Hematopoietic multipotent progenitor cell (in vitro differentiated cells): ENCODE measurements around the gene PTPRM. TPM values are rescaled to one million over a fixed set of nuclear protein-coding genes. Genes with fewer than 3 reads are reported as not detected.

Source experiments
- DNase-seq, 3 donors: peaks; one replicate each; pipeline ENCODE4 v3.0.0-alpha.2; 2011 to 2015; ENCODE audit warnings: low read depth in 2 of 3, low spot score in 2 of 3
- total RNA-seq: library from RNA; depleted of rRNA; stranded (reverse); fragments of >200 nt; gene quantifications from one replicate; pipeline ENCODE4 v1.2.3, GENCODE V29; 2012

PTPRM gene
- total RNA-seq, 1 donor: 18.0 TPM

DNA sequence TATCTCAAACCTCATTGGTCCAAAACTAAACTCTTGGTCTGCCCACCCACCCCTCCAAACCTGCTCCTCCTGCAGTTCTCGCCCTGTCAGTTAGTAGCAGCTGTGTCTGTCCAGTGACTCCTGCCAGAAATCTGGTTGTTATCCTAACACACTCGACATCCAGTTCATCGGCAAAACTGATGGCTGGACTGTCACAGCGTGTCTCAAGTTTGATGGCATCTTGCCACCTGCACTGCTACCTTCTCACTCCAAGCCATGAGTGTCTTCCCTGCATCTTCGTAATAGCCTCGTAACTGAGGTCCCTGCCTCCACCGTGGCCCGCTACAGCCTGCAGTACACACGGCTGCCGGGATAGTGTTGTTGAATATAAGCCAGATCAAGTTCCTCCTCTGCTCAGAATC lies 572.0 kb downstream of the PTPRM start:
- no peak for DNase-seq

DNA sequence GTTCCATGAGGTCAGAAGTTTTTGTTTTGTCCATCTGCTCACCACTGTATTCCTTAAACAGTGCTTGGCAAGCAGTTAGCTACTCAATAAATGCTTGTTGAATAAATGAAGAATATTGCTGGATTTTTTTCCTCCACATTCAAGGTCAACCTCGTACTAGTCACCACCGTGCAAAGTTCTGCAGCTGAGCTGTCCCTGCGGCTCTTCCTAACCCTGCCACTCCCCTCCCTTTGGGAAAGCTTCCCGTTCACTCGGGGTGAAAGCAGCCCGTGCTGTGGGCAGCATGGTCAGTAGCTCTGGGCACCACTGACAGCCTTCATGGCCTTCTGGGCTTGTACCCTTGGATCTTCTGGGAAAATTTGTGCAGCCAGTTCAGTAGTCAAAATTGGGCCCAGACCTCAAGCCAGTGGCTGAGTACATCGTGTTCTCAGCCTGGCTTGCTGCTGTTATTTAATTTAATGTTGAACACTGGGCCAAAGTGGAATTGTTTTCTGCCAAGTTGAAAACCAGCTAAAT lies 572.8 kb downstream of the PTPRM start:
- DNase-seq: no peak

DNA sequence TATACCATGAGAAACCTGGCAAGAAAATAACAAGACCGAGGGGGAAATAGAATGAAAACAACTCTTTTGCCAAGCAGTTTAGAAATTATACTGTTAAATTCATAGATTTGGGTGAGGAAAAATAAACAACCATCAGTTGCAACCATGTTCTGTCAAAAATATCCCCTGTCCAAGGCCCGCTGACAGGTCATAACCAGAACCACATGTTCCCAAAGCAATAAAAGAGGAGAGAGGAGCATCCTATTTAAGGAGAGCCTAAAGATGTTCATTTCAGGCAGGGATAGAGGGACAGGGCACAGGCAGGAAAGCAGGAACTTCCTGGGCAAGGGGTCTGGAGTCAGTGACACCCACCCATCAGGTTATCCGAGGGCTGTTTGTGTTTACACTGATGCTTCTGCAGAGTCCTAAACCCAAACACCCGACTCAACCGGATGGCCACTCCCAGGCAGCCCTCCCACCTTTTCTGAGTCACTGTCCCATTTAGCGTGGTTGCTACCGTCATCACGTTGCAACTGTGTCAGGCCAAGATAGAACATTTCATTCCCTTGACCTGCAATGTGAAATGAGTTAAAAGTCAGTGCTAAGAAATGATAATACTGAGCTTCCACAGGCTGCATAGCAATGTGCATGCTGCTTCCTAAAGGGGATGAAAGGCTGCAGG lies 573.9 kb downstream of the PTPRM start:
- no peak for DNase-seq

DNA sequence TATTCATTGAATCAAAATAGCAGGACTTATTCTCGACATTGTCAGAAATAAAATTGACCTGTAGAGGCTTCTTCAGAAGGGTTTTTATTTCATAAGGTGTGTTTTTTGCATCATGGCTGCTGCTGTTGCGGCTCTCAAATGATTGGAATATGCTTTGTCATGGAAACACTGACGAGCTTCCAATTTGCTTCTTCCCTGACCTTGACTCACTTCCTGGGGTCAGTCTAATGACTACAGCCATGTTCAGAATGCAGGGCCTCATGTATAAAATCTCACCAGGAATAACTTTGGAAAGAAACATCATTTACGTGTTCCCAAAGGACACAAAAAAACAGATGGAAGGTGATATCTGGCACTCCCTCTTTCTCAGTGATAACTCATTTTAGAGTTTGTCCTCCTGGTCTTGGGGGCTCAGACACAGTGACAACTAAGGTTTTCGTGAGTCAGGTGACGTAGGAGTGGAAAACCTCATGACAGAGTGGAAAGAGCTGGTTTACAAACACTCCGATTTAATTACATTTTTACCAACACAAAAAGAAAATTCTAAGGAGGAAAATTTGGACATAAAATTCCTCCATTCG lies 575.1 kb downstream of the PTPRM start:
- no peak for DNase-seq

DNA sequence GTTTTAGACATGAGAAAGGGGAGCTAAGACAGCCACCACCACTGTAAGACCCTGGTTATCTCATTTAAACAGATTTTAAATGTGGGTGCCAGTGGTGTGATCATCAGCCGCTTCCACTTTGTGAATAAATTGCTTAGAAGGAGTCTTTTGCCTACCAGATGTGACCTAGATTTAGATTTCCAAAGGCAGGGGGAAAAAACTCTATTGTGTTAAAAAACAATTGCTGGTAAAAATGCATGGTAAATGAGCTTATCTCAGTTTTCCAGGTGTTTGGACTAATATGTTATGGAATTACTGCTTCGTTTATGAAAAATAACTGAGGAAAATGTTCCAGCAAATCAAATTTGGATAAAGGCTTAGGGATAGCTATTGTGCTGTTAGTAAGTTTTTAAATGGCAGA lies 575.8 kb downstream of the PTPRM start:
- DNase-seq: no peak

DNA sequence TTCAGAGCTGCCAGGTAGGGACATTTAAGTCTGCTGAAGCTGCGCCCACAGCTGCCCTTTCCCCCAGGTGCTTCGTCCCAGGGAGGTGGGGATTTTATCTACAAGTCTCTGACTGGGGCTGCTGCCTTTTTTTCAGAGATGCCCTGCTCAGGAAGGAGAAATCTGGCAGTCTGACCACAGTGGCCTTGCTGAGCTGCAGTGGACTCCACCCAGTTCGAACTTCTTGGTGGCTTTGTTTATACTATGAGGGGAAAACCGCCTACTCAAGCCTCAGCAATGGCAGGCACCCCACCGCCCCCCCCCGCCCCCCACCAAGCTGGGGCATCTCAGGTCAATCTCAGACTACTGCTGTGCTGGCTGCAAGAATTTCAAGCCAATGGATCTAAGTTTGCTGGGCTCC lies 584.1 kb downstream of the PTPRM start:
- DNase-seq: no peak

DNA sequence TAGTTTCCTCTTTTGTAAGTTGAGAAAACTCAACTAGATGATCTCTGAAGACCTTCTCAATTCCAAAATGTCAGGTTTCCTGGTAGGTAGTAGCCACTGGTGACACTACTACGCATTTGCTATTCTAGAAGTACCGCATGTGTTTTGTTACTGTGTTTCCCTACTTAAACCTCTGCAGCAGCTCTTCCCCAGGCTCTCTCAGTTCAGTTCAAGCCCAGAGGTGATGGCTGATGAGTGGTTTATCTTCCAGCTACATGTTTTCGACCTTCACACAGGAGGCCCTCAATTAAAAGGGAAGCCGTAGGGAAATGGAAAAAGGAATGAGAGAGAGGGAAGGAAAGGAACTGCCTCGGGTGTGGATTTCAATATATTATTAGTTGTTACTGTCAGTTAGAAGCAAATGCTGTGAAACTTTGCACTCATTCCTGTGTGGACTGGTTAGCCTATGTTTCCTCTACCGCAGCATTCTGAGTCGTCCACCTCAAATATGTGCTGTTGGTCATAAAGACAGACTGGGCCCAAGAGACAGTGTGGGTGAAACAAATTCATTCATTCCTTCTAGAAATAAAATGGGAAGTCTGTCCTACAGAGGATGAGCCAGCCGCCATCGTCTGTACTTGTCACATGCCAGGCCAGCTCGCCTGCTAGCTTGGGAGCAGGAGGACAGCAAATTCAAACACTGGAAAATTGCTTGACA lies 586.9 kb downstream of the PTPRM start:
- DNase-seq: no peak

DNA sequence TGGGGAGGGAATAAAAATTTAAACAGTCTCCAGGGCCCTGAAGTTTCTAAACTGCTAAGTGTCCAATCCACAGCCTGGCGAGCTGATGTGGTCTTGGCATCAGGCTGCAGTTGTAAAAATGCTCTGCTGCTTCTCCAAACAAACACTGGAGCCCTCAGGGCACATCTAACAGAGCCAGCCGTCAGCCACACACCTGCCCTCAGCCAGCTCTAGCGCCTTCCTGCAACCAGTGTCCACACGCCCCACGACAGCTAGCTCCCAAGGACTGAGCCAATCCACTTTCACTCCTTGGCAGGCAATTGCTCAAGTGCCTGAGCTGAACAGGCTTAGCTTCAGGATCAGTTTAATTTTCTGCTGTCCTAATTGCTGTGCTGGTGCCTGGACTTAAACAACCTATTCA lies 595.7 kb downstream of the PTPRM start:
- DNase-seq: no peak

DNA sequence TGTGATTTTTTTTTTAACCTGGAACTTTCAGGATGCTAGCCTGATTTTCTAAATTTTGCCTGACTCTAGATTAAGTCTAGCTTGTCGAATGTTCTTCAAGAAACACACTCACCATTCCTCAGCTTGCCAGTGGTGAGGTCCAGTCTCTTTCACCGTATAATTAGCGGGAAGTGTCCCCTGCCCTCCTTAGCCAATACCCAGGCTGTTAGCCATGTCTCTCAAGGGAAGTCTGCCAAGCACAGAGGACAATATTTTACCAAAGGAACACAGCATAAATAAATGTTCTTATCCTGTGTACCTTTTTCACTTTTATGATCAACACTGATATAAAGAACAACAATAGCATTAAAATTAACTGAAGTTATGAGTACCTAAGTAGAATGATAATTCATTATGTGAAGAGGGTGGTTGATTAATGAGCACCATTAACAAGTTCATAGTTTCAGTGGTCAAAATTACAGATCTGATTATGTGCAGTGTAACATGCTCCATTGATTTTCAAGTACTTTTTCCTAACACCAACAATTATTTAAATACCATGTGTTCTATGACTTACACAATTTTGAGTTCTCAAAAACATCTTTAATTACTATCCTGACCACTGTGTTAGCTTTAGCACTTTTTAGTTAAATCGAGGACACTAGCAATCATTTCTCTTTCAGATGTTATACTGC lies 596.3 kb downstream of the PTPRM start:
- no peak for DNase-seq

DNA sequence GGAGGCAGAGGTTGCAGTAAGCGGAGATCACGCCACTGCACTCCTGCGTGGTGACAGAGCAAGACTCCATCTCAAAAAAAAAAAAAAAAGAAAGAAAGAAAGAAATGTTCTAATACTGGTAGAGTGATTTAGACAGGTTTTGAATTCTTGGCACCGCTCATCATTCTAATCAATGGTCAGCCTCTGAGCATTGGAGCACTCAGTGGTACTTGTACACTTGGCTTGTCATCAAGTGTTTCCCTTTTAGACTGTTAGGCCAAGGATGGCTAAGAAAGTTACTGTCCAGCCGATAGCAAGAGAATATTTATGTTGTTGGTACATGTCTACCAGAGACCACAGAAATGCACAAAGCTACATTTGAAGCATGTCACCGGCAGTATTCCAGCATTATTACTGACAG lies 598.0 kb downstream of the PTPRM start:
- no peak for DNase-seq

DNA sequence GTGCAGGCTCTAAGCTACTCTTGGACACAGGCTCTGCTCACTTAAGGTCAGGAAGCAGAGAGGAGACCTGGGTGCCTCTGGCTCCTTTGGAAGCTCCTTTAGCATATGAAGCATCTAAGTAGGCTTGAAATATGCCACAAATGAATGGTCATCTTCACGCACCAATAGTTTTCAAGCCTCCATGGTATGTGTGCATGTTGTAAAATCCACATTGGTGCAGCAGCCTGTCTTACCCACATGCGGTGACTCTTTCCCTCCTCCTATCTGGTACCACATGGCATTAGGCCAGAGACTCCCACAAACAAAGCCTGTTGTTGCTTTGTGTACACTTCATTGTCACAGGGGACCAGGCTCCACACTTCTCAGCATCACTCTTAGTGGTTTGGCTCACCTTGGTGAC lies 599.9 kb downstream of the PTPRM start:
- DNase-seq: no peak

DNA sequence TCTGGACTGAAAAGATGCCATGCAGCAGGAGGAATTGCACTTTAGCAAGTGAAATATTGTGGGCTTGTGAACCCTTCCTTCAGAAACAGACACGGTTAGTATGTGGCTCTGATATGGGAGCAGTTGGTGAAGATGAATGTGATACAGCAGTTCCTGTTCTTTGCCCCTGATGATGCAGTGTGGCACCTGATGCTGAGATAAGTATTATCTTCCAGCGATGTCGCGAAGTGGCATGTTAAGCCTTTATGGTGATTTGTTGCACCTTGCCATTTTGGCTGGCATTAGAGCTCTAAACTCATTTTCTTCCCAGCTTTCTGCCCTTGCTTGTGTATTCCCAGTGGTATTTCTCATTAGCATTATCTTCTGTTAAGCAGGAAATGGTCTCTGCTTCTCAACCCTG lies 600.6 kb downstream of the PTPRM start:
- DNase-seq: no peak

DNA sequence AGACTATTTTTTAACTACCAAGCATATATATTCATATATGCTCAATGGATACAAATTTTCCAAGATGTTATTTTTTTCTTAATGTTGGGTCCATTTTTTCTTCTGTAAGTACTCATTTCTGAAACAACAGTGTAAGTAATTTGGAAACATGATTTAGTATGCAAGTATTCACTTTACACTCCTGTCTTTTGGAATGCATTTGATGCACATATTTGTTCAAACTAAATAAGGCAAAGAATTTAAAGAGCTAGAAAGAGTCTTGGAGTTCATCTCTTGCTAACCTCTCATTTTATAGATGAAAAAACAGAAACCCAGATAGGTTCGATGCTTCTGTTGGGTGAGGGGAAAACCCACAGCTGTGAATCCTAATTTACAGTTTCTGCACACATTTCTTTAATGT lies 602.6 kb downstream of the PTPRM start:
- no peak for DNase-seq

DNA sequence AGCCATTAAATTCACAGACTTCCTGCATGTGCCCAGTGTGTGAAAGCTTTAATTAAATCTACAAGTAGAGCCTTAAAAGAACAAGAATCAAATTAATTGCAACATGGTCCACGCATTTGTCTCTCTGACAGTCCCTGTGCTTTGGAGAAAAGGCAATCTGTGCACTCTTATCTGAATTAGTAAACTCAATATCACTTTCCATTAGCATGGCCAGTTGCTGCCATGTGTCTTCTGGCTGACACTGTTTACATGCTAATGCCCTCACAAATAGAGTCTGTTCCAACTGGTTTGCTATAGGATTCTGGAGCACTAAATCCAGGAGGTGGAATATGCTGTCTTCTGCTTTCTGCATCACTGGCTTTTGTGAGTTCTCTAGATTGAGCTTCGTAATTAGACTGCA lies 607.7 kb downstream of the PTPRM start:
- DNase-seq: no peak

DNA sequence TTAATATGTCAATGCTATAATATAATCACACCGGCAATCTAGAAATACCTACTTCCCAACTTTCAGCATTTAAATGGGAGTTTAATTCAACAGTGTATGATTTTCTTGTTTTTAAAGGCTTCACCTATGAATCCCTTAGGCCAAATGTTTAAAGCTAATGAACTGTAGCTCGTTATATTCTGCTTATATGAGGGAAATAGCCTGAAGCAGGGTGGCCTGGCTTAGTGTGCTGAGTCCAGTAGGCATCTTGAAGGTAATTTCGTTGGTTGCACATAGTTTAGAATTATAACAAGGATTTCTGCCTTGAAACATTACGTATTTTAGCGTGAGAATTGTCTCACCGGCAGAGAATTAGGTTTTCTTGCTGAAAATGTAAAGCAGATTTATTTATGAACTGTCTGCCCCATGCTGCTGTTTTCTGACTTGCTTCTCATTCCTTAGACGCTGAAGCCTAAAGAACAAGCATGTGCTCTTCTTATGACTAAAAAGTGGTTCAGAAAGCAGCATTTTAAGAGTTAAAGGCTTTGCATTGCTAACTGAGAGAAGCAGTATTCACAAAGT lies 608.5 kb downstream of the PTPRM start:
- DNase-seq: no peak

DNA sequence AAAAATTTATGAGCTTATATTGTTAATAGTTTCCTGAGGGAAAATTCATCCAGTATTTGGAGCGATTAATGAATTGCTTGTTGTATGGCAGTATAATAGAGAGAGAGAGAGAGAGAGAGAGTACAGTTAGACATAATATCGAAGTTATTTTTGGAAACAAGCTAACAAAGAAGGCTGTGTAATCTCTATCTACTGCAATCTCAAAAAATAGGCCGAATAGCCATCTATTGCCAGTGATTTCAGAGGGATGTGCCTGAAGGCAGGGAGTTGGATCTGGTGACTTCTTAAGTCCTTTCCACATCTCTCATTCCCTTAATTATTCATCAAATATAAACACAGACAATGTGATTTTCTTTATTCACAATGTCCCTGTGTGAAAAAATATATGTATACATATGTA lies 609.0 kb downstream of the PTPRM start:
- DNase-seq: no peak

DNA sequence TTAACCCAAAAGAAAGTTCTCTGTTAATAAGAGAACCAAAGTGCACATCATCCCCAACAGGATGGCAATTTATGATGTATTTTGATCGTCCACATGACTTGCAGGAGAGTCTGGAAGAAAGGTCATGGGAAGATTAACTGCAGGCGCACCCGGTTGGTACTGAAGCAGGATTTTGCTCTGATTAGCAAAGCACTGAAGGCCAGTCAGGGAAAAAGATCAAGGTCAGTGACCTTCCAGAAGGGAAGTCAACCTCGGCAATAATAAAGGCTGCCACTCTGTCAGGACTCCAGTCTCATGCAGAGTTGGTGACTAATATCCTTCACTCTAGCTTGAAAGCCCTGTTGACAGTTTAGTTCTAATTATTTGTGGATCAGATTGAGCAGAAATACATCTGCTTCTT lies 609.4 kb downstream of the PTPRM start:
- no peak for DNase-seq

DNA sequence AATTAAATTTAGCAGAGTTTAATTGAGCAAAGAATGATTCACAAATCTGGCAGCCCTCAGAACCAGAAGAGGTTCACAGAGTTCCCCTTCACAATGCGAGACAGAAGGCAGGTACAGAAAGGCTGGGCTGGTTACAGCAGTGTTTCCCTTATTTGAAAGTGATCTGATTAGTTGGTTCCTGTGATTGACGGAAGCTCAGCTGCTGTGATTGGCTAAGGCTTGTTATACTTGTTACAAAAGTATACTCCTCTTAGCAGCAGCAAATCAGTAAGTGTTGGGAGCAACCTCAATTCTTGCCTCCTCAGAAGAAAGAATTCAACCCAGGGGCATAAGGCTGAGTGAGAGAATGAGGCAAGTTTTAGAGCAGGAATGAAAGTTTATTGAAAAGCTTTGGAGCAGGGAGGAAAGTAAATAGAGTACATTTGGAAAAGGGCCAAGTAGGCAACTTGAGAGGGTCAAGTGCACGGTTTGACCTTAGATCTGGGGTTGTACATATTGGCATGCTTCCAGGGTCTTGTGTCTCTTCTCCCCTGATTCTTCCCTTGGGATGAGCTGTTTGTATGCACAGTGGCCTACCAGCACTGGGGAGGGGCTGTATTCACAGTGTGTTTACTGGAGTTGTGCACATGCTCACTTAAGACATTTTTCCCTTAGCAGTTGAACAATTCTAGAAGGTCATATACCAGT lies 610.4 kb downstream of the PTPRM start:
- DNase-seq: no peak

DNA sequence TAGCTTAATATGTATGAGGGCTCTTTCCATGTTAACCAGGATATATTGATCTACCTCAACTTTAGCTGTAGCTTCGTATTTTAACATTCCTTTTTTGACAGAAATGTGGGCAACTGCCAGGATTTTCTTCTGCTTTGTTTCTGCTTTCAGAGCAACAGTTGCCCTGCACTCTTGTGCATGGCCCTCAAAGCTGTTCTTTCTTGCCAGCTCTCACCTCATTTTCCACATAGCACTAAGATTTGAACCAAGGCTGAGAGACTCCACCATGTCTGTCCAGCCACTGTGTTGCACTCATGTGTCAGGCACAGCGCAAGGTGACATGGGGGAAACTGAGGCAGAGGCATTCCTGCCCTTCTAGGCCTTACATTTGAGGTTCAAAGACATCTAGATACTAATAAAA lies 619.3 kb downstream of the PTPRM start:
- DNase-seq: no peak

DNA sequence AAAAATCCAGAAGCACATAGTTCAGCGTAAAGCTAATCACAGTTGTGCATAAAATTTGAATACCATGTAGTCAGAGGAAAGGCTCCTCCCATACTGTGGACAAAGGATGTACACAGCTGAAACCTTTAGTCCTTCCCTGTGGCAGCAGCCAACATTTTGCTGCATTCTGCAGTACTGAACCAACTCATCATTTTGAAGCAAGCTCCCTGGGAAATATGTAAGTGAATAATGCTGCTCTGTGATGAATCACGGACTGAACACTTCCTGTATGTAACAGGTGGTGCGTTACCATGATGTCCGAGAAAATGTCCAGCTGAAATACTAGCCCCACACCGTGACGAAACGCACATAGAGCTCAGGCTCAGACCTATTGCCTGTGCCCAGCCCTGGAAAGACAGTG lies 621.1 kb downstream of the PTPRM start:
- DNase-seq: no peak

DNA sequence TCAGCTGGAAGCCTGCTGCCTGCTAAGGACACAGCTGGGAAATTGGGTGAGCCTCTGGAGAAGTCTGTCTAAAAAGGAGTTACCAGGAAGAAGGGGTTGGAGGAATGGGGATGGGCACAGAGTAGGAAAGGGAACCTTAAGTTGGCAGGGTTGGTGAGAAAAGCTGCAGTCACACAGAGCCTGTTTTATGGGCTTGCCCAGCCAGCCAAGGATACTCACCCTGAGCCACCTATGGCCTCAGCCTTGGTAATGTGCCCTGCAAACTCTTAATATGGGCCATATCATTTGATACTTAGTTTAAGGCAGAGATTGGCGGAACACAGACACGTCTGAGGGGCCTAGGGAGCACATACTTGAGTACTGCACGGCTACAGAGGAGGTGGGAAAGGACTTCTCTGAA lies 623.9 kb downstream of the PTPRM start:
- no peak for DNase-seq
